Mucosa of rectum (tissue), 2 donors: ENCODE data around the gene TRIM58.

Source experiments
- H3K27ac ChIP-seq, 2 donors: one replicate each; pipeline ENCODE4 v1.7.0; 2013; ENCODE audit warnings: inconsistent platforms in 2 of 2, low read depth in 2 of 2, low read length in 2 of 2
- H3K27me3 ChIP-seq, 2 donors: one replicate each; pipeline ENCODE4 v1.7.0; 2013; ENCODE audit warnings: low read length in 2 of 2; ENCODE audit not compliant: control insufficient read depth in 2 of 2, insufficient read depth in 2 of 2
- H3K36me3 ChIP-seq, 2 donors: one replicate each; pipeline ENCODE4 v1.7.0; 2013; ENCODE audit warnings: low read length in 2 of 2; ENCODE audit not compliant: control insufficient read depth in 2 of 2, insufficient read depth in 2 of 2
- H3K4me1 ChIP-seq, 2 donors: one replicate each; pipeline ENCODE4 v1.7.0; 2013; ENCODE audit warnings: low read length in 2 of 2, mild to moderate bottlenecking in 1 of 2; ENCODE audit not compliant: control insufficient read depth in 2 of 2, insufficient read depth in 2 of 2
- H3K4me3 ChIP-seq, 2 donors: one replicate each; pipeline ENCODE4 v1.7.0; 2013; ENCODE audit warnings: low read length in 2 of 2
- H3K9ac ChIP-seq, 2 donors: one replicate each; pipeline ENCODE4 v1.7.0; 2013; ENCODE audit warnings: low read length in 2 of 2, low read depth in 1 of 2, mild to moderate bottlenecking in 1 of 2
- H3K9me3 ChIP-seq, 2 donors: one replicate each; pipeline ENCODE4 v1.7.0; 2013; ENCODE audit warnings: low read length in 2 of 2; ENCODE audit not compliant: control insufficient read depth in 2 of 2
- donor health status: healthy.
- donor health status: Normal muscosa, but diverticular disease.

The TRIM58 gene

DNA sequence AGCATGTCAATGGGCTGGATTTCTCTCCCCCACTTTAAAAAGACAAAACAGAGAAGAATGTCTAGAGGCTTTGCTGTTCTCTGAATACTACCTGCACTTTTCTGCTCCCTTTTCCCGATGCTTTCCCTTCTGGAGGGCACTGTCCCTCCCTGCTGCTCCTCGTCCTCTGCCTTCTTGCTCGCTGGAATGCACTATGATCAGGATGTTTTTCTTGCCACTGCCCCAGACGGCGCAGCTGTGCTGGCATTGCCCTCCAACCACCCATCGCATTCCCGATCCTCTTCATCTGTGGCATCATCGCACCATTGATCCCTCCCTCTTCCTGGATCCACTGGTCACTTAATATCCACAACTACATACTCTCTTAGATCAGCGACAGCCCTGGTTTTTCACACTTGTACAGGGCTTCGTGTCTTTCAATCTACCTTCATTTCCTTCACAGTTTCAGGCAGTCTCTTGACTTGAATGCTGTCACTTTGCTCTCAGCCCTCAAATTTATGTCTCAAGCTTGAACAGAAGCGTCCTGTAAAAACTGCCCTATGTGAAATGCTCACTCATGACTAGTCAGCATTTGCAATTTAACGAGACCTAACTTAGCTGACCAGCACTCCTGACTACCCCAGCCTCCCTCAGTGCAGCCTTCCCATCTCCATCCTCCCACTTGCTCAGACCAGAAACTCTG lies 11.8 kb upstream of the TRIM58 start:
- Histone ChIP-seq H3K9me3 (no peaks in the 10 kb centered on the region), H3K4me3 (no peak overlapping the region), H3K4me1 (no peaks in the 10 kb centered on the region), H3K9ac (no peak overlapping the region), H3K27ac (no peak overlapping the region), H3K36me3 (no peaks in the 10 kb centered on the region), H3K27me3 (no peaks in the 10 kb centered on the region)

DNA sequence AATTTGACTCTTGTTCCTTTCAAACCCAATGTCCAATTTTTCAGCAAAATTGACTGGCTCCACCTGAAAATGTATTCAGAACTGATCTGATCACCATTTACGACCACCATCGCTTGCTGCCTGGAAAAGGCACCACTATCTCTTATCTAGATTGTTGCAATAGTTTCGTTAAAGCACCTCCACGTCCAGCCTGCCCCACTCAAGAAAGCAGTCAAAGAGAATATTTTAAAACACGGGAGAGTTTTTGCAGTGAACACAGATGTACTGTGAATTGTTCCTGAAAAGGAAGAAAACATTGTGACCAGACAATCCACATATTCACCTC lies 11.3 kb upstream of the TRIM58 start:
- no peak overlapping the region for H3K27ac ChIP-seq
- H3K9me3 ChIP-seq: no peaks in the 10 kb centered on the region
- H3K36me3 ChIP-seq: no peaks in the 10 kb centered on the region
- no peaks in the 10 kb centered on the region for H3K4me1 ChIP-seq
- no peak overlapping the region for H3K4me3 ChIP-seq
- no peaks in the 10 kb centered on the region for H3K27me3 ChIP-seq
- no peak overlapping the region for H3K9ac ChIP-seq

DNA sequence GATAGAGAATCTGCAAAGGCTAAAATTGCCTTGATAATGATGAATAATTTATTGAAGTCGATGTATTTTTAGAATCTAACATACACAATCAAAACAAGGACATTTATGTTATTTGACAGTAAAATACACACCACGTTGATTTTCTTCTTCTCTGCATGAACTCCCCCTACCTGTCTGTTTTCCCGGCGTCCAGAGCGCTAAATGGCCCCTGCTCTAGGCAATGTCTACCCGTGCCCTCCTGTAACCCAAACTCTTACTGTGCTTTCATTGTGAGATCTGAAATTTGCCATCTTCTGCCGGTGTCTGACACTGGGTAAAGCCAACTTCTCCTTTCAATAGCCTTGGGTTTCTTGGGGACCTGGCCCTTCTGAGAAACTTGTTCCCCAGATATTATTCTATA lies 8.6 kb upstream of the TRIM58 start:
- no peaks in the 10 kb centered on the region for H3K4me1 ChIP-seq
- H3K27ac ChIP-seq: no peak overlapping the region
- H3K36me3 ChIP-seq: no peaks in the 10 kb centered on the region
- H3K9me3 ChIP-seq: no peaks in the 10 kb centered on the region
- no peak overlapping the region for H3K9ac ChIP-seq
- no peaks in the 10 kb centered on the region for H3K27me3 ChIP-seq
- no peak overlapping the region for H3K4me3 ChIP-seq

DNA sequence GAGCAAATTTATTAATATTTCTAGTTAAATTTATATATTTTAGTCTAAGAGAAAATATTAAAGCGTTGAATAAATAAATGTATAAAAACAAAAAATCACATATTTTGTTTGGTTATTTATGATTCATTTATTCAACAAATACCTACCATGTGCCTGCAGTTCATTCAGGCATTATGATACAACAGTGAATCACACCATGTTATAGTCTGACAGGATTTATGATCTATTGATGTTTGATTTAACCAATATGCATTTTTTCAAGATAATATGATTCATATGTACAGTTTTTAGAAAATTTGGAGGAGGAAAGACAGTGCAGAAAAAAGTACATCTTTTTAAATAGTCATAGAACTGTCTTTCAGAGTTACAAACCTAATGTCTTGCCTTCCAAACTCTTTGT lies 7.4 kb upstream of the TRIM58 start:
- no peak overlapping the region for H3K27ac ChIP-seq
- H3K9ac ChIP-seq: no peak overlapping the region
- H3K36me3 ChIP-seq: no peaks in the 10 kb centered on the region
- no peaks in the 10 kb centered on the region for H3K9me3 ChIP-seq
- H3K27me3 ChIP-seq: no peaks in the 10 kb centered on the region
- H3K4me1 ChIP-seq: no peaks in the 10 kb centered on the region
- no peak overlapping the region for H3K4me3 ChIP-seq

DNA sequence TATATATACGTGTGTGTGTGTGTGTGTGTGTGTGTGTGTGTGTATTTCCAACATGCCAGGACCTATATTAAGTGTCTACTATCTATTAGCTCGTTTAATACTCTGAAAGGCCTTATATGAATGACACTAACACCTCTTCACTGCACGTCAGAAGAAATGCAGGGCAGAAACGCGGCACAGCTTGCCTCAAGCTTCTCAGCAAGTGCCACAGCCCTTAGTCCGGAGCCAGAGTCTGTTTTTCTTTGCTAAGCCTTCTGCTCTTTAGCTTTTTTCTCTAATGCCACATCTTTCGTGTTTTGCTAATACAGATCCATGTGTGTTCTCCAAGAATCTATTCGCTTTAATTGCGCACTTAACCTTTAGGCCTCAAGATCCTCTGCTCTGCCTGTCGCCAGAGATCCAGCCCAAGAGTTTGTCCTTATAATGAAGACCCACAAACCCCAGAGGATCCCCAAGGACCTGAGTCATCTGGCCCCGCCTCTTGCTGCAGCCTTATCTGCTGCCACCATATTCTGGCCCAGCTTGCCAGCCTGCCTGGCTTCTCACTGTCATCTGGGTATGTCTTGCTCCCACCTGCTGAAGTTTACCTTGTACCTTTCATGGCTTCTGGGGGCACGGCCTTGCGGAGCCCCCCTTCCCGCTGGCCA lies 2.0 kb upstream of the TRIM58 start:
- Histone ChIP-seq H3K27me3 (no peaks in the 10 kb centered on the region), H3K9ac (no peak overlapping the region), H3K4me3 (no peak overlapping the region), H3K36me3 (no peaks in the 10 kb centered on the region), H3K4me1 (no peaks in the 10 kb centered on the region), H3K27ac (no peak overlapping the region), H3K9me3 (no peaks in the 10 kb centered on the region)

DNA sequence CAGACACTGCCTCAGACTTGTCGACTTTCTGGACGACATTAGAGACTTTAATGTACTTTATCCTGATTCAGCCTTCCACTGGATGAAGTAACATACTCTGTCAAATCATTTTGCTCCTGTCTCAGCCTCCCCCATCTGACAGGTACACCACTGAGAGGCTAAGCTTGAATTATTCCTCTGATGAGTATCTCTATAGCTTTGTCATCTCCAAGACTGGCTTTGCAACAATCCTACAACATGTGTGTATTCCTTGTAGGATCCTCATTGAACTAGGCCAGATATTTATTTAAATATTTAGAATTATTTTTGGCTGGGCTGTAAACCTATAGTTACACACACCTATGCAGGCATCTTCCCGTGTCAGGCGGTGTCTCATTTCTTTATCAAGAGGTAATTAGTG lies 1.1 kb upstream of the TRIM58 start:
- H3K36me3 ChIP-seq: no peaks in the 10 kb centered on the region
- H3K9me3 ChIP-seq: no peaks in the 10 kb centered on the region
- no peak overlapping the region for H3K4me3 ChIP-seq
- no peak overlapping the region for H3K9ac ChIP-seq
- H3K27me3 ChIP-seq: no peaks in the 10 kb centered on the region
- no peak overlapping the region for H3K27ac ChIP-seq
- H3K4me1 ChIP-seq: no peaks in the 10 kb centered on the region

DNA sequence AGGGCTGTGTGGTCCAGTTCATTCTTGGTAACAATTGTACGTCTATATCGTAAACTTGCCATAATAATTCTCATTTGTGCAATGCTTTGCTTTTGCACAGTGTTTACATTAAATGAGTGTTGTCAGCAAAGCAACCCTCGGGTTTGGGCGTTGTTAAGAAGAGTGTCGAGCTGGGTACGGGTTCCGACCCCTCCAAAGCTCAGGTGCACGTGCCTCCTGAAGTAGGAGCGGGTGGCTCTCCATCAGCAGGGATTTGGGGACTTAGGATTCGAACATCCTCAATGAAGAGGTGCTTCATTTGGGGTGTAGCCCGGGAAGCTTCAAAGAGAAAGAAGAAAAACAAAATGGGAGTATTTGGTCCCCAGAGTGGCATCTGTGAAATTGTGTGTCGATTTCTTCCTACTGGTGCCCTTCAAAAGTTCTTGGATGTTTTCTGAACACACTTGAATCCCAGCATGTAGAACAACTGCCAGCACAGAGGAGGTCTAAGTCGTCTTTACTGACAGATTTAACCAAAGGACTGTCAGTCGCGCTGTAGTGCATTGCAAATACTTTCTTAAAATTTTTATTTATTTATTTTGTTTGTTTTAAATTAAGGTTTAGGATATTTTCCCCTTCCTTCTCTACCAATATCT lies 1.1 kb downstream of the TRIM58 start:
- Histone ChIP-seq H3K9ac (peak overlapping the region in 1 of 2 donors; percentile 43), H3K27me3 (no peaks in the 10 kb centered on the region), H3K27ac (peak overlapping the region in 1 of 2 donors; percentile 15), H3K4me1 (no peaks in the 10 kb centered on the region), H3K9me3 (no peaks in the 10 kb centered on the region), H3K4me3 (peak overlapping the region; percentile 46 to 62), H3K36me3 (no peaks in the 10 kb centered on the region)

DNA sequence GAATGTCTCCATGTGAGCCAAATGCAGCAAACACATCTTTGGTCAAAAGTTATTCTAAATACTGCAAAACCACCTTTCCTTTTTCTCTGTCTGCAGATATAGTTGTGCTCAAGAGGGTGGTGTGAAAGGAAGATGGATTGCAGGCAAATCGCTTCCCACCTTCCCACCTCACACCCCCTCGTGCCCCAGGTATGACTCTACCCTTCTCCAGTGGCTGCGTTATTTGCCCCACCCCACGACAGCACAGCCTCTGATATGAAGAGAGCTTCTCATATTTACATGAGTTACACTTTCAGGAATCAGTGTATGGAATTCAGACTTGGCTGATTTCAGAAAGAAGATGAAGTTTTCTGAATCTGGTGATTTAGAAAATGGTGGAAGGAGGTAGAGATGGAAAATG lies 5.8 kb downstream of the TRIM58 start:
- no peak overlapping the region for H3K27ac ChIP-seq

DNA sequence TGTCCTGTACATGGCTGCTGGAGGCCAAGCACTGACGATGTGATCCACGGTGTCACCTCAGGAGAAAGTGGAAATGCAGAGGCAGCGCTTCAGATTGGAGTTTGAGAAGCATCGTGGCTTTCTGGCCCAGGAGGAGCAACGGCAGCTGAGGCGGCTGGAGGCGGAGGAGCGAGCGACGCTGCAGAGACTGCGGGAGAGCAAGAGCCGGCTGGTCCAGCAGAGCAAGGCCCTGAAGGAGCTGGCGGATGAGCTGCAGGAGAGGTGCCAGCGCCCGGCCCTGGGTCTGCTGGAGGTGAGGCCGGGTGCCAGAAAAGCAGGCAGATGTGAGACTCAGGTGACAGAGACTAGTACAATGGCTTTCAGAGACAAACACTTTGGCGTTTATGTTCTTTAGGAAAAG lies 7.7 kb downstream of the TRIM58 start:
- Histone ChIP-seq H3K9ac (no peak overlapping the region), H3K4me3 (no peak overlapping the region), H3K4me1 (no peaks in the 10 kb centered on the region), H3K9me3 (no peaks in the 10 kb centered on the region), H3K27me3 (no peaks in the 10 kb centered on the region), H3K27ac (no peak overlapping the region), H3K36me3 (no peaks in the 10 kb centered on the region)

More for the DNA sequence above, 5.8 kb downstream of the TRIM58 start:
- Histone ChIP-seq H3K9me3 (no peaks in the 10 kb centered on the region), H3K4me3 (no peak overlapping the region), H3K27me3 (no peaks in the 10 kb centered on the region), H3K9ac (no peak overlapping the region), H3K36me3 (no peaks in the 10 kb centered on the region), H3K4me1 (no peaks in the 10 kb centered on the region)

DNA sequence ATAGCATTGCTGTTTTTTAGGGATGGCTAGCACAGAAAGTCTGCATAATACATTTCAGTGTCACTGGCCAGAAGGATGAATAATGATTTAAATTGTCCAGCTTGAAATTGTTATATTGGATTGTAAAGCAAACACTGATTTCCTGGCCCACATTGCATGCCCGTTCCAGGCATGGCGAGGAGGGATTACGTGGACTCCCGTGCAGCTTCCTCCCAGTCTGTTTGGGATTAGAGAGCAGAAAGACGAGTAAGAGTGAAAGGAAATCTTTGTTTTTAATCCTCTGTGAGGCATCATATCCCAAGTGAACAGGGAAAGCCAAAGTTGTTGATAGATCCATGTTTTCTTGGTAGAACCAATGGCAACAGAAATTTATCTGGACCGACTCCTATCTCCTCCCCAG lies 8.4 kb downstream of the TRIM58 start:
- Histone ChIP-seq H3K4me1 (no peaks in the 10 kb centered on the region), H3K27me3 (no peaks in the 10 kb centered on the region), H3K9me3 (no peaks in the 10 kb centered on the region), H3K4me3 (no peak overlapping the region), H3K27ac (no peak overlapping the region), H3K36me3 (no peaks in the 10 kb centered on the region), H3K9ac (no peak overlapping the region)
